CD4-positive, CD25-positive, alpha-beta regulatory T cell (primary cell): ENCODE results near the gene CSMD2. TPM values are rescaled to one million over a fixed set of nuclear protein-coding genes. Genes with fewer than 3 reads are reported as not detected.

Experiments
- ATAC-seq, 2 donors: fragments of 150-1000 bp; cut with Tn5 transposase; one replicate each; pipeline ENCODE4 v1.10.0; 2021; ENCODE audit warnings: low read depth in 2 of 2, moderate number of reproducible peaks in 2 of 2, moderate library complexity in 1 of 2
- DNase-seq, 3 donors: peaks; one replicate each; pipeline versions ENCODE4 v3.0.0 to v3.0.0-alpha.2; 2012 to 2022; ENCODE audit warnings: mixed read lengths in 1 of 3
- H3K27ac ChIP-seq: one replicate; pipeline ENCODE4 v1.7.0; 2013; ENCODE audit warnings: mild to moderate bottlenecking, low read length; ENCODE audit not compliant: insufficient read depth, poor library complexity, severe bottlenecking
- H3K27me3 ChIP-seq: one replicate; pipeline ENCODE4 v1.7.0; 2013; ENCODE audit warnings: low read length; ENCODE audit not compliant: control insufficient read depth, insufficient read depth
- H3K36me3 ChIP-seq: one replicate; pipeline ENCODE4 v1.7.0; 2013; ENCODE audit warnings: mild to moderate bottlenecking, low read length, moderate library complexity; ENCODE audit not compliant: control insufficient read depth, insufficient read depth
- H3K4me1 ChIP-seq: 2 replicates; pipeline ENCODE4 v1.7.0; 2013; ENCODE audit warnings: mild to moderate bottlenecking, low read length; ENCODE audit not compliant: insufficient read depth, control insufficient read depth, poor library complexity, severe bottlenecking
- H3K4me3 ChIP-seq: one replicate; pipeline ENCODE4 v1.7.0; 2013; ENCODE audit warnings: low read depth, mild to moderate bottlenecking, low read length, moderate library complexity
- H3K9me3 ChIP-seq, 2 experiments: 1 replicate in 1 of 2; 2 replicates in 1 of 2; pipeline ENCODE4 v1.7.0; 2013; ENCODE audit warnings: low read length in 2 of 2, mild to moderate bottlenecking in 1 of 2, moderate library complexity in 1 of 2; ENCODE audit not compliant: control insufficient read depth in 2 of 2
- H3K27ac Mint-ChIP-seq, 3 donors: one replicate each; pipeline ENCODE4 v1.8.0; 2020 to 2022; ENCODE audit warnings: mild to moderate bottlenecking in 3 of 3, mixed read lengths in 3 of 3, moderate library complexity in 2 of 3
- H3K27me3 Mint-ChIP-seq: one replicate; pipeline ENCODE4 v1.8.0; 2022; ENCODE audit warnings: mild to moderate bottlenecking, mixed read lengths
- H3K36me3 Mint-ChIP-seq: one replicate; pipeline ENCODE4 v1.8.0; 2020; ENCODE audit warnings: mixed read lengths
- H3K4me1 Mint-ChIP-seq, 4 donors: one replicate each; pipeline ENCODE4 v1.8.0; 2020 to 2022; ENCODE audit warnings: mixed read lengths in 4 of 4, mild to moderate bottlenecking in 1 of 4
- H3K4me3 Mint-ChIP-seq, 4 donors: one replicate each; pipeline ENCODE4 v1.8.0; 2020 to 2022; ENCODE audit warnings: mild to moderate bottlenecking in 4 of 4, mixed read lengths in 4 of 4, moderate library complexity in 3 of 4
- H3K9me3 Mint-ChIP-seq, 7 donors: one replicate each; pipeline ENCODE4 v1.8.0; 2020 to 2022; ENCODE audit warnings: mixed read lengths in 7 of 7, mild to moderate bottlenecking in 3 of 7, moderate library complexity in 2 of 7
- polyA plus RNA-seq, 4 donors: library from polyadenylated mRNA; unstranded; fragments of 300-500 nt; fragmentation: Illumina TruSeq; gene quantifications; one replicate each; pipeline ENCODE4 v1.2.3, GENCODE V29; 2021
- total RNA-seq: library from RNA; stranded (reverse); gene quantifications from one replicate; pipeline ENCODE4 v1.2.3, GENCODE V29; 2022

CSMD2 gene
- total and polyA plus RNA-seq, 5 donors from 2014 or later = not detected

- Mint-ChIP-seq H3K9me3 (peaks cover 0 to 7% (median 4%) of the 10 kb centered on the region in 7 donors), H3K4me1 (no peaks in the 10 kb centered on the region), H3K27ac (no peak overlapping the region), H3K27me3 (peaks cover 4% of the 10 kb centered on the region), H3K4me3 (no peak overlapping the region), H3K36me3 (no peaks in the 10 kb centered on the region)
- H3K27me3 ChIP-seq = no peaks in the 10 kb centered on the region
- H3K4me3 ChIP-seq = no peak overlapping the region
- H3K4me1 ChIP-seq = no peaks in the 10 kb centered on the region
- no peaks in the 10 kb centered on the region for H3K36me3 ChIP-seq
- H3K27ac ChIP-seq = no peak overlapping the region
- H3K9me3 ChIP-seq = no peaks in the 10 kb centered on the region
- no peak for DNase-seq
- no peak for ATAC-seq
Measured at GRCh38 chr1:33828059-33828458, 337.0 kb downstream of the CSMD2 start.

DNA sequence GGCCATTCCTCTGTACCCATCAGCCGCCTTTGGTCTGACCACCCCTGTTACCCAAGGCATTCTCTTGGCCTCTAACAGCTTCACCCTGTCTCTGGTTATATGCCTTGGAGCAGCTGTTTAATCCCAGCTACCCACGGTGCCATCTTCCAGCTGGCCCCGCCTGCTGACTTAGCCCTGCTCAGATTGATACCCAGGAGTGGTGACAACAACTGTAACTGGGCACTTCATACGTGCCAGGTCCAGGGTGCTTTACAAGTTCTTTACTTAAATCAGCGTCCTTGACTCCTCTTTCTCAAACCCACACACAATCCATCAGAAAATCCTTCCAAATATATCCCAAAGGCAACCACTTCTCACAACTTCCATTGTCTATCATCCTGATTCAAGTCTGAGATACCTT lies 338.3 kb downstream of the CSMD2 start:
- Histone ChIP-seq H3K9me3 (no peaks in the 10 kb centered on the region), H3K4me3 (no peak overlapping the region), H3K4me1 (no peaks in the 10 kb centered on the region), H3K27ac (no peak overlapping the region), H3K27me3 (no peaks in the 10 kb centered on the region), H3K36me3 (no peaks in the 10 kb centered on the region)
- H3K4me3 Mint-ChIP-seq = no peak overlapping the region
- H3K27me3 Mint-ChIP-seq = no peaks in the 10 kb centered on the region
- H3K4me1 Mint-ChIP-seq = no peaks in the 10 kb centered on the region
- ATAC-seq (no peak), DNase-seq (no peak)
- peaks cover 0 to 8% (median 3%) of the 10 kb centered on the region in 7 donors for H3K9me3 Mint-ChIP-seq
- no peak overlapping the region for H3K27ac Mint-ChIP-seq
- H3K36me3 Mint-ChIP-seq = no peaks in the 10 kb centered on the region

DNA sequence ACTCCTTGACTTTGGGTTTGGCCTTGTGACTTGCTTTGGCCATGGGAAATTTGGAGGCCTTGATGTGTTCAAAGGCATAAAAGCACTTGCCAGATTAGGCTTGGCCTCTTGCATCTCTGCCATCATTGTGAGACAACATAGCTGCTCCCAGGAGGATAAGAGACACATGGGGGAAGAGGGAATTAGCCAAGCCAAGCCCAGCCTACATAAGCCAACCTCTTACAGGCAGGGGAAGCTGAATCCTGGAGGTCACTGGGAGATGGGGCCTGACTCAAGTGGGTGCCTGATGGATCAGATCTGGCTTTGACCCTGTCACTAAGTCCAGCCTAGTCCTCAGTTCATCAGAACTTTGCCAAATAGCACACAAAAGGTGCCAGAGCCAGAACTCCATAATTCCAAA lies 338.7 kb downstream of the CSMD2 start:
- H3K27me3 ChIP-seq = no peaks in the 10 kb centered on the region
- no peaks in the 10 kb centered on the region for H3K27me3 Mint-ChIP-seq
- no peak overlapping the region for H3K4me3 ChIP-seq
- peaks cover 0 to 9% (median 3%) of the 10 kb centered on the region in 7 donors for H3K9me3 Mint-ChIP-seq
- no peak overlapping the region for H3K4me3 Mint-ChIP-seq
- H3K9me3 ChIP-seq = no peaks in the 10 kb centered on the region
- DNase-seq (no peak), ATAC-seq (no peak)
- H3K36me3 Mint-ChIP-seq = no peaks in the 10 kb centered on the region
- H3K36me3 ChIP-seq = no peaks in the 10 kb centered on the region
- no peaks in the 10 kb centered on the region for H3K4me1 ChIP-seq
- no peak overlapping the region for H3K27ac ChIP-seq
- H3K27ac Mint-ChIP-seq = no peak overlapping the region
- H3K4me1 Mint-ChIP-seq = no peaks in the 10 kb centered on the region

- no peaks in the 10 kb centered on the region for H3K27me3 ChIP-seq
- H3K4me1 Mint-ChIP-seq = no peaks in the 10 kb centered on the region
- DNase-seq (no peak), ATAC-seq (no peak)
- H3K4me3 ChIP-seq = no peak overlapping the region
- H3K36me3 Mint-ChIP-seq = no peaks in the 10 kb centered on the region
- no peaks in the 10 kb centered on the region for H3K36me3 ChIP-seq
- no peak overlapping the region for H3K4me3 Mint-ChIP-seq
- H3K9me3 ChIP-seq = no peaks in the 10 kb centered on the region
- peaks cover 0 to 9% (median 3%) of the 10 kb centered on the region in 7 donors for H3K9me3 Mint-ChIP-seq
- no peak overlapping the region for H3K27ac Mint-ChIP-seq
- H3K27ac ChIP-seq = no peak overlapping the region
- no peaks in the 10 kb centered on the region for H3K4me1 ChIP-seq
- no peaks in the 10 kb centered on the region for H3K27me3 Mint-ChIP-seq
Measured at GRCh38 chr1:33825506-33825905, 339.5 kb downstream of the CSMD2 start.

GRCh38 chr1:33824971-33825370 lies 340.1 kb downstream of the CSMD2 start:
- Mint-ChIP-seq H3K9me3 (peaks cover 0 to 9% (median 3%) of the 10 kb centered on the region in 7 donors), H3K36me3 (no peaks in the 10 kb centered on the region), H3K4me3 (no peak overlapping the region), H3K4me1 (no peaks in the 10 kb centered on the region), H3K27ac (no peak overlapping the region), H3K27me3 (no peaks in the 10 kb centered on the region)
- no peak for DNase-seq
- no peak for ATAC-seq
- Histone ChIP-seq H3K27ac (no peak overlapping the region), H3K4me3 (no peak overlapping the region), H3K27me3 (no peaks in the 10 kb centered on the region), H3K36me3 (no peaks in the 10 kb centered on the region), H3K9me3 (no peaks in the 10 kb centered on the region), H3K4me1 (no peaks in the 10 kb centered on the region)

DNA sequence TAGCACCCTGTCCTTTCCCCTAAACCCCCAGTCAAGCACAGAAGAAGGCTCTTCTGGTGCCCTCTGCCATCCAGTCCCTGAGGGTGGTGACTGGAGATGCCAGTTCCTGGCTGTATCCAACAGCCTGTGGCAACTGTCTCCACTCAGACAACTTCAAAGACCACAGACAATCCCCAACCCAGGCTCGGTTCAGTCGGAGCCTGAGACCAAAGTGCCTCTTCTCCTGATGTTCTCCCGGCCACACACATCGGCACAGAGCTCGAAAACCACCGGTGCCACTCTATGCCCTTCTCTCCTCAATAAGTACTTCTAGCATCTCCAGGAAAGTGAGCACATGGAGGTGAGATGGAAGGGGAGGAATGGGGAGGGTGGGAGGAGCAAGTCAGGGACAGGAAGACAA lies 340.7 kb downstream of the CSMD2 start:
- ATAC-seq = no peak
- Mint-ChIP-seq H3K4me1 (no peaks in the 10 kb centered on the region), H3K27ac (no peak overlapping the region), H3K36me3 (no peaks in the 10 kb centered on the region), H3K9me3 (peaks cover 0 to 9% (median 2%) of the 10 kb centered on the region in 7 donors), H3K4me3 (no peak overlapping the region), H3K27me3 (no peaks in the 10 kb centered on the region)
- Histone ChIP-seq H3K27me3 (no peaks in the 10 kb centered on the region), H3K4me1 (no peaks in the 10 kb centered on the region), H3K4me3 (no peak overlapping the region), H3K9me3 (no peaks in the 10 kb centered on the region), H3K36me3 (no peaks in the 10 kb centered on the region), H3K27ac (no peak overlapping the region)
- no peak for DNase-seq

- Mint-ChIP-seq H3K9me3 (peaks cover 0 to 9% (median 1%) of the 10 kb centered on the region in 7 donors), H3K27me3 (no peaks in the 10 kb centered on the region), H3K27ac (no peak overlapping the region), H3K36me3 (no peaks in the 10 kb centered on the region), H3K4me3 (no peak overlapping the region), H3K4me1 (no peaks in the 10 kb centered on the region)
- H3K4me1 ChIP-seq = no peaks in the 10 kb centered on the region
- ATAC-seq (no peak), DNase-seq (no peak)
- no peaks in the 10 kb centered on the region for H3K36me3 ChIP-seq
- no peaks in the 10 kb centered on the region for H3K9me3 ChIP-seq
- H3K27ac ChIP-seq = no peak overlapping the region
- H3K4me3 ChIP-seq = no peak overlapping the region
- no peaks in the 10 kb centered on the region for H3K27me3 ChIP-seq
Measured at GRCh38 chr1:33823830-33824229, 341.2 kb downstream of the CSMD2 start.

DNA sequence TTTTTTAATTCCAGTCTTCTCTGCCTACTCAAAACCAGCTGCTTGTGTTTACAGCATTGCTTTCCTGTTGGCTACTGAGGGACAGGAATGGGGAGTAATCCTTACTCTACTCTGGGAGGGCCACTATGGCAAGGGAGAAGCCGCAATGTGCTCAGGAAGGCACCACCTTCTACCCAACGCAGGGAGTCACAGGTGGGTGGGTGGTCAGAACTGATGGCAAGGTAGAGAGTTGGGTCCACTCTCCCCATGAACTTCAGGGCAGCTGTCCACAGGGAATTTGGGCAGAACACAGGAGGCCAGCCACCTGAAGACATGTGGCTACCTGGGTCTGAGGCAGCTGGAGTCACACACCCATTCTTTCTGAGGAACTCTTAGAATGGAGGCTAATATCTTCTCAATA lies 341.6 kb downstream of the CSMD2 start:
- Histone ChIP-seq H3K4me3 (no peak overlapping the region), H3K9me3 (no peaks in the 10 kb centered on the region), H3K27ac (no peak overlapping the region), H3K4me1 (no peaks in the 10 kb centered on the region), H3K36me3 (no peaks in the 10 kb centered on the region), H3K27me3 (no peaks in the 10 kb centered on the region)
- Mint-ChIP-seq H3K4me3 (no peak overlapping the region), H3K27ac (no peak overlapping the region), H3K4me1 (no peaks in the 10 kb centered on the region), H3K36me3 (no peaks in the 10 kb centered on the region), H3K27me3 (no peaks in the 10 kb centered on the region), H3K9me3 (peaks cover 0 to 9% (median 0%) of the 10 kb centered on the region in 7 donors)
- no peak for ATAC-seq
- DNase-seq = no peak
